Stimulated activated CD4-positive, alpha-beta T cell treated with anti-CD3 and anti-CD28 coated beads, Interleukin-12 subunit alpha, Interleukin-12 subunit beta, amount 100 ng/mL, for 48 hours (primary cell): ENCODE data around the gene CBY2.

ENCODE experiments used
- DNase-seq, 3 donors: peaks; one replicate each; pipeline ENCODE4 v3.0.0-alpha.2; 2020; ENCODE audit warnings: low read depth in 2 of 3, low spot score in 1 of 3

CBY2 gene

GRCh38 chr13:45700971-45701900, 884 bp upstream of the CBY2 start:
- peak in 1 of 3 donors; percentile 22 for DNase-seq

GRCh38 chr13:45702869-45703391, 810 bp downstream of the CBY2 start:
- no peak for DNase-seq

GRCh38 chr13:45704211-45704739, 2.2 kb downstream of the CBY2 start:
- no peak for DNase-seq

- no peak for DNase-seq
These were observed 3.0 kb downstream of the CBY2 start for GRCh38 chr13:45704854-45705695.

GRCh38 chr13:45705918-45706317, 3.8 kb downstream of the CBY2 start:
- no peak for DNase-seq

GRCh38 chr13:45707516-45708100, 5.5 kb downstream of the CBY2 start:
- no peak for DNase-seq

- no peak for DNase-seq
These were observed 9.8 kb downstream of the CBY2 start for GRCh38 chr13:45711951-45712350.

GRCh38 chr13:45713106-45713690, 11.1 kb downstream of the CBY2 start:
- DNase-seq, result no peak

GRCh38 chr13:45713721-45714120, 11.6 kb downstream of the CBY2 start:
- no peak for DNase-seq

GRCh38 chr13:45714170-45714569, 12.1 kb downstream of the CBY2 start:
- no peak for DNase-seq

- DNase-seq, result no peak
These were observed 13.2 kb downstream of the CBY2 start for GRCh38 chr13:45715351-45715750.

- no peak for DNase-seq
These were observed 15.2 kb downstream of the CBY2 start for GRCh38 chr13:45717349-45717748.

- no peak for DNase-seq
These were observed 15.9 kb downstream of the CBY2 start for GRCh38 chr13:45718063-45718462.

- no peak for DNase-seq
These were observed 16.9 kb downstream of the CBY2 start for GRCh38 chr13:45718992-45719391.

- DNase-seq, result no peak
These were observed 19.1 kb downstream of the CBY2 start for GRCh38 chr13:45721203-45721731.

GRCh38 chr13:45723798-45724197, 21.7 kb downstream of the CBY2 start:
- DNase-seq, result no peak

- no peak for DNase-seq
These were observed 26.6 kb downstream of the CBY2 start for GRCh38 chr13:45728759-45729158.

- no peak for DNase-seq
These were observed 29.3 kb downstream of the CBY2 start for GRCh38 chr13:45731455-45731854.

GRCh38 chr13:45732916-45733315, 30.8 kb downstream of the CBY2 start:
- DNase-seq, result no peak

- no peak for DNase-seq
These were observed 31.2 kb downstream of the CBY2 start for GRCh38 chr13:45733361-45733760.
